ENCODE results near the gene NDUFAF7. TPM values are rescaled to one million over a fixed set of nuclear protein-coding genes. Genes with fewer than 3 reads are reported as not detected.
A peak's percentile ranks its signal among the peaks of the same experiment; 100 is the strongest.

The NDUFAF7 gene, protein sequence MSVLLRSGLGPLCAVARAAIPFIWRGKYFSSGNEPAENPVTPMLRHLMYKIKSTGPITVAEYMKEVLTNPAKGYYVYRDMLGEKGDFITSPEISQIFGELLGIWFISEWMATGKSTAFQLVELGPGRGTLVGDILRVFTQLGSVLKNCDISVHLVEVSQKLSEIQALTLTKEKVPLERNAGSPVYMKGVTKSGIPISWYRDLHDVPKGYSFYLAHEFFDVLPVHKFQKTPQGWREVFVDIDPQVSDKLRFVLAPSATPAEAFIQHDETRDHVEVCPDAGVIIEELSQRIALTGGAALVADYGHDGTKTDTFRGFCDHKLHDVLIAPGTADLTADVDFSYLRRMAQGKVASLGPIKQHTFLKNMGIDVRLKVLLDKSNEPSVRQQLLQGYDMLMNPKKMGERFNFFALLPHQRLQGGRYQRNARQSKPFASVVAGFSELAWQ
- 21.1 and 25.0 TPM in 2 replicates for total RNA-seq (2021)
- percentile 79 among the genes with signal in this experiment for Bru-seq, nascent RNA
- percentile 82 among the genes with signal in this experiment for BruChase-seq, experiment 1, labeled RNA remaining after a 2-hour chase
- percentile 79 among the genes with signal in this experiment for BruChase-seq, experiment 2, labeled RNA remaining after a 6-hour chase
- long read RNA-seq, transcript NDUFAF7-201 (10 exons, 2,176 nt): major isoform, 21 of 35 reads
- long read RNA-seq, partial matches to known transcripts: 3 of 35 reads
- long read RNA-seq, other reads (novel, unspliced or antisense): 11 of 35 reads

DNA sequence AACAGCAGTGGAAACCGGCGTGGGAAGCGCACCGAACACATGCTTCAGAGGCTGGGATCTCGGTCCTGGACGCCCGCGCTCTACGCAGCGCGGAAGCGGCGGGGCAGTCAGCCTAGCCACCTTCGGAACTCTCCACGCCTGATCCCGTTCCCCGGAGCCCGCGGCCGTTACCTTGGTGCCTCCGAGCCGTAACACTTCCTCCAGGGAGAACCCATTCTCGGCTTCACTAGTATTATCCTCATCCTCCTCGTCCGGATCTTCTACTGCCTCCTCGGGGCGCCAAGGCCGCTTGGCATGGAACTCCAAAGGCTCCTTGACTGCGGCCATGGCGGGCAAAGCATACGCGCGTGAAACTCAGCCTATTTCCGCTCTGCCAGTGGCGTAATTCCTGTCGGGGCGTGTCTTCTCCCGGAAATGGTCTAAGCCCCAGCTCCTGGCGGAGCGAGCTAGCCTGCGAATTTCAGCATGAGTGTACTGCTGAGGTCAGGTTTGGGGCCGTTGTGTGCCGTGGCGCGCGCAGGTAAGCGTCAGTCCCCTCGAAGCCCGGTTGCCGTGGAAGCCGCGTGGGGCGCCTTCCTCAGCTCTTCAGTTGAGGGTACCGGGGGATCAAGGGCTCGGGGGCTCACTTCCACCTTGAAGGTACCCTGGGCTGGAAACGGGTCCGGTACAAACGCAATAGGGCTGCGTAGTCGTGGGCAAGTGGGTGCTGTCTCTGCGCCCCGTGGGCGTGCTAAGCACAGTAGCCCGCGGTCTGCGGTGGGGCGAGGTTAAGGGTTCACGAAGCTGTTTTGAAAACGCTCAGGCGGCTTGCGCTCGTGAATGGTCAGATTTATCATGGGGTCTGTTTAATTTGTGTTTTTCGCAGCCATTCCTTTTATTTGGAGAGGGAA lies at the start of gene NDUFAF7, which contains the start of gene CEBPZ:
NDUFAF7 (plus strand) TSS at position 418 of the 890 bp plus-strand sequence; CDS start at position 466, 48 bp downstream.
CEBPZ (minus strand) TSS at position 356 of the 890 bp plus-strand sequence; CDS start at position 327, 29 bp downstream.
- peaks cover 14% of the 10 kb centered on the region for H3K4me1 ChIP-seq (ENCODE audit: insufficient read depth, low read length, poor library complexity, severe bottlenecking)
- BruUV-seq (replicated peaks): no TSS peak
- H3K36me3 ChIP-seq (ENCODE audit: insufficient read depth, low read length, poor library complexity, severe bottlenecking): peaks cover 29% of the 10 kb centered on the region
- H3K27me3 ChIP-seq (replicated peaks; ENCODE audit: insufficient read depth, low read depth, low read length, poor library complexity): no peaks in the 10 kb centered on the region
- TF ChIP-seq EZH2 (IDR thresholded peaks at IDR 0.05; ENCODE audit: borderline replicate concordance, low read depth, low read length, poor library complexity, severe bottlenecking): no peak
- TF ChIP-seq, protein P1, sequence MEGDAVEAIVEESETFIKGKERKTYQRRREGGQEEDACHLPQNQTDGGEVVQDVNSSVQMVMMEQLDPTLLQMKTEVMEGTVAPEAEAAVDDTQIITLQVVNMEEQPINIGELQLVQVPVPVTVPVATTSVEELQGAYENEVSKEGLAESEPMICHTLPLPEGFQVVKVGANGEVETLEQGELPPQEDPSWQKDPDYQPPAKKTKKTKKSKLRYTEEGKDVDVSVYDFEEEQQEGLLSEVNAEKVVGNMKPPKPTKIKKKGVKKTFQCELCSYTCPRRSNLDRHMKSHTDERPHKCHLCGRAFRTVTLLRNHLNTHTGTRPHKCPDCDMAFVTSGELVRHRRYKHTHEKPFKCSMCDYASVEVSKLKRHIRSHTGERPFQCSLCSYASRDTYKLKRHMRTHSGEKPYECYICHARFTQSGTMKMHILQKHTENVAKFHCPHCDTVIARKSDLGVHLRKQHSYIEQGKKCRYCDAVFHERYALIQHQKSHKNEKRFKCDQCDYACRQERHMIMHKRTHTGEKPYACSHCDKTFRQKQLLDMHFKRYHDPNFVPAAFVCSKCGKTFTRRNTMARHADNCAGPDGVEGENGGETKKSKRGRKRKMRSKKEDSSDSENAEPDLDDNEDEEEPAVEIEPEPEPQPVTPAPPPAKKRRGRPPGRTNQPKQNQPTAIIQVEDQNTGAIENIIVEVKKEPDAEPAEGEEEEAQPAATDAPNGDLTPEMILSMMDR (conservative IDR thresholded peaks at IDR 0.05; ENCODE audit: low read depth, low read length): no peak
- CTCF ChIA-PET: interaction anchor here (0.7 kb wide), 1 partner anchor 646 kb away, joined by 3 read pairs; no protein-coding TSS in a partner anchor
- H3K9me3 ChIP-seq (ENCODE audit: low read depth, low read length, poor library complexity, severe bottlenecking): no peaks in the 10 kb centered on the region
- POLR2A ChIA-PET (ENCODE audit: low non-redundant PET): interaction anchor here (0.6 kb wide), 1 partner anchor 91 kb away, joined by 3 read pairs; no protein-coding TSS in a partner anchor
- peak within 1 kb of the TSS; percentile 90 for H3K27ac ChIP-seq (ENCODE audit: low read depth, low read length, poor library complexity, severe bottlenecking)
- peak within 1 kb of the TSS; percentile 90 for H3K4me3 ChIP-seq (ENCODE audit: low read depth, low read length, poor library complexity, severe bottlenecking)
- peak; percentile 94 for DNase-seq (ENCODE audit: low spot score)
- intact Hi-C loops (cut with micrococcal nuclease; ENCODE audit: unreplicated experiment): no loop called here

DNA sequence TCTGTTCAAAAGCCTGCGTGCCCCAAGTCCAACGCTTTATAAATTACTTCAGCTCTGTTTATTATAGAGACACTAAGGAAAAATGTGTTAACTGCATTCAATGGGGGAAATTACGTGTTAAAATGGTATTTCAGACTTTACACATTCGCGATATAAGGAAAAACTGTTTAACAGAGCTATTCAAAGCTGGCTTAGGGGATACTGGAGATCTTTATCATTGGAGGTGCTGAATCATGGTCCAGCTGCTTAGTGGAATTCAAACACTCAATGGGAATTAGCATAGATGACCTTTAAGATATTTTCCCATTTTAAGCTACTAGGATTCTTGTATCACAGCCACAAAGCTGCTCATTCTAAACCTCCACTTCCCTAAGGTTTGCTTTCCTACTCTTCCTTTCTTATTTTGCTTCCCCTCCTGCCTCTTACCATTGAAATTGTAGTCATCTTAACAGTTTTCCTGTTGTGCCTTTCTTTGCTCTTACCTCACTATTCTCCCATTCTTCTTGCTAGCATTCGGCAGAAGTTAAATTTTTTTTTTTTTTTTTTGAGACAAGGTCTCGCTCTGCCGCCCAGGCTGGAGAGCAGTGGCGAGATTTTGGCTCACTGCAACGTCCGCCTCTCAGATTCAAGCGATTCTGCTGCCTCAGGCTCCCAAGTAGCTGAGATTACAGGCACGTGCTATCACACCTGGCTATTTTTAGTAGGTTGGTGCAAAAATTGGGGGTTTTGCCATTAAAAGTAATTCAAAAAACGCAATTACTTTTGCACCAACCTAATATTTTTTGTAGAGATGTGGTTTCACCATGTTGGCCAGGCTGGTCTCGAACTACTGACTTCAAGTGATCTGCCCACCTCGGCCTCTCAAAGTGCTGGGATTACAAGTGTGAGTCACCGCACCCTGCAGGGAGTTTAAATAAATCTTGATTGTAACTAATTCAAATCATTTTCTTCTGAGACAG lies 49.5 kb upstream of the NDUFAF7 start:
- ChIA-PET POLR2A (ENCODE audit: low non-redundant PET) (no interaction called here), CTCF (no interaction called here)
- H3K27me3 ChIP-seq (replicated peaks; ENCODE audit: insufficient read depth, low read depth, low read length, poor library complexity): no peaks in the 10 kb centered on the region
- H3K9me3 ChIP-seq (ENCODE audit: low read depth, low read length, poor library complexity, severe bottlenecking): no peaks in the 10 kb centered on the region
- intact Hi-C loops (cut with micrococcal nuclease; ENCODE audit: unreplicated experiment): no loop called here
- TF ChIP-seq EZH2 (IDR thresholded peaks at IDR 0.05; ENCODE audit: borderline replicate concordance, low read depth, low read length, poor library complexity, severe bottlenecking): no peak
- TF ChIP-seq, protein P1 (conservative IDR thresholded peaks at IDR 0.05; ENCODE audit: low read depth, low read length): no peak
- no peak overlapping the region for H3K4me3 ChIP-seq (ENCODE audit: low read depth, low read length, poor library complexity, severe bottlenecking)
- no peaks in the 10 kb centered on the region for H3K4me1 ChIP-seq (ENCODE audit: insufficient read depth, low read length, poor library complexity, severe bottlenecking)
- no peak overlapping the region for H3K27ac ChIP-seq (ENCODE audit: low read depth, low read length, poor library complexity, severe bottlenecking)
- BruUV-seq (replicated peaks): no TSS peak
- DNase-seq (ENCODE audit: low spot score): peak; percentile 40
- no peaks in the 10 kb centered on the region for H3K36me3 ChIP-seq (ENCODE audit: insufficient read depth, low read length, poor library complexity, severe bottlenecking)

Data from A673 (cell line).